Germinal center (tissue), 1 donor: ENCODE results near the gene TECPR1.

Experiments used
- DNase-seq: peaks from one replicate; pipeline ENCODE4 v3.0.0; 2012; ENCODE audit warnings: mixed read lengths, low spot score

Gene TECPR1, protein sequence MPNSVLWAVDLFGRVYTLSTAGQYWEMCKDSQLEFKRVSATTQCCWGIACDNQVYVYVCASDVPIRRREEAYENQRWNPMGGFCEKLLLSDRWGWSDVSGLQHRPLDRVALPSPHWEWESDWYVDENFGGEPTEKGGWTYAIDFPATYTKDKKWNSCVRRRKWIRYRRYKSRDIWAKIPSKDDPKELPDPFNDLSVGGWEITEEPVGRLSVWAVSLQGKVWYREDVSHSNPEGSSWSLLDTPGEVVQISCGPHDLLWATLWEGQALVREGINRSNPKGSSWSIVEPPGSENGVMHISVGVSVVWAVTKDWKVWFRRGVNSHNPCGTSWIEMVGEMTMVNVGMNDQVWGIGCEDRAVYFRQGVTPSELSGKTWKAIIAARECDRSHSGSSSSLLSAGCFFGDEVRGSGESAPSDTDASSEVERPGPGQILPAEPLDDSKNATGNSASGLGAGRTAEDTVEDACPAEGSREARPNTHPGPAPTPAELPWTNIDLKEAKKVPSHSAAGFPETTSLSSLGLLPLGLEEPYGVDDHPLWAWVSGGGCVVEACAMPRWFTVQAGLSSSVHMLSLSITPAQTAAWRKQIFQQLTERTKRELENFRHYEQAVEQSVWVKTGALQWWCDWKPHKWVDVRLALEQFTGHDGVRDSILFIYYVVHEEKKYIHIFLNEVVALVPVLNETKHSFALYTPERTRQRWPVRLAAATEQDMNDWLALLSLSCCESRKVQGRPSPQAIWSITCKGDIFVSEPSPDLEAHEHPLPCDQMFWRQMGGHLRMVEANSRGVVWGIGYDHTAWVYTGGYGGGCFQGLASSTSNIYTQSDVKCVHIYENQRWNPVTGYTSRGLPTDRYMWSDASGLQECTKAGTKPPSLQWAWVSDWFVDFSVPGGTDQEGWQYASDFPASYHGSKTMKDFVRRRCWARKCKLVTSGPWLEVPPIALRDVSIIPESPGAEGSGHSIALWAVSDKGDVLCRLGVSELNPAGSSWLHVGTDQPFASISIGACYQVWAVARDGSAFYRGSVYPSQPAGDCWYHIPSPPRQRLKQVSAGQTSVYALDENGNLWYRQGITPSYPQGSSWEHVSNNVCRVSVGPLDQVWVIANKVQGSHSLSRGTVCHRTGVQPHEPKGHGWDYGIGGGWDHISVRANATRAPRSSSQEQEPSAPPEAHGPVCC

DNA sequence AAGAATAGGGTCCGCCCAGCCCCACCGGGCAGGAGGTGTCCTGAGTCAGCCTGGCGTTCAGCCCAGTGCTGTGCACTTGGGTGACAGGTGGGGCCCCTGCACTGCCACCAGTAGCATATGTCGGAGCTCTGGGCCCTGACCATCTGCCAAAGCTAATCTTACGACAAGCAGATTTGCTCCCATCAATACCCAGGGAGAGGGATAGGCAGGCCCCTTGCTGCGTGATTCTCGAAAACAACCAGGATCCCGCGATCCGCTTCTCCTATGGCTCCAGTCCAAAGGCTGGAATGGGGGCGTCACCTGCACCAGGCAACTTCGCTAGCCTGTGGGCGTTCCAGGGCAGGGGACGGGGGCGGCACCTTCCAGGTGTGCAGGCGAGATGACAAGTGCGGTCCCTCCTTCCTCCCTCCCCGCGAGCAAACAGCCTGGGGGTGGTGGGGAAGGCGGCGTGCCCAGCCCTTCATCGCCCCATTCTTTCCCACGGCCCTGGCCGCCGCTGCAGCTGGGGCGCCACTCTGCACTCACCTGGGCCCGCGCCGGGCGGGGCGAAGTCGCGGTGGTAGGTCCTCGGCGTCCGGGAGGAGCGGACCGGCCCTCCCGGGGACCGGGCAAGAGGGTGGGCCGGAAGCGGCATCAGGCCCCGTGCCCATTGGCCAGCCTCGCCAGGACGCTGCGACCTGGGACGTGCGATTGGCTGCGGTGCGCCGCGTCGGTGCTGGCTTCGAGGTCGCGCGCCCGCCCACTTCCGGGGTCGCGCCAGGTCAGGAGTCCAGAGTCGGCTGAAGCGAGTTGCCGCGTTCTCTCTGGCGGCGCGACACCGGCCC, at the start of gene TECPR1:
Gene TECPR1 (minus strand): TSS at position 632 of the 824 bp plus-strand sequence. CDS start 6,086 bp downstream, outside the sequence.
- DNase-seq = peak; percentile 98

DNA sequence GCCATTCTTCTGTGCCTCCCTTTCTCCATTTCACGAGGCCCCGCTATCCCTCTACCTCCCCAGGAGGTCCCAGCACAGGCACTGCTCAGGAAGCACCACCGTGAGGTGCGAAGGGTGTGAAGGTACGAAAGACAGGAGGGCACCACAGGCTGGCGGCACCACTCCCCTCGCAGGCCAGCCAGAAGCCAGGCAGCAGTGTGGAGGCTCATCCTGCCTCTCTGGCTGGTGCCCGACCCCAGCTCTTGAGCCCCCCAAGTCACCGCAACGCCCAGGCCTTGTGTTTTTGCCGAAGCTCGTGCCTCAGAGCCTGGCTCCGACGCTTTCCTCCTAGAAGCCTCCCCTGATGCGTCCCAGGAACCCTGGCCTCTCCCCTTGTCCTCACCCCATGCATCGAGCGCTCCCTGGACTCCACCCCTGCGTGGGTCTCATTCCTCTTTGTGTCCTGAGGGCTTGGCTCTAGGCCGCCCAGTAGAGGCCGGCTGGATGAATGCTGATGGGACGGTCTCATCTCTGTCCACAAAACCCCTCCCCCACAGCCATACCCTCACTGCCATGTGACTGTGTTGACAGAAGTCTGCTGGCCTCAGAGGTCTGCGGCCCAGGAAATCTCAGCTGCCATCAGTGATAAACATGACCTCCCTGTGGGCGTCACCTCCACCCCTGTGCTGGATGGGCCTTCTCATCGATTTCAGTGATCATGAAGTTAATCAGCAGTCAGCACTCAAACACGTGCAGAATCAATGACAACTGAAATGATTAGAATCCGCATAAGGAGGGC, 48.8 kb upstream of the TECPR1 start:
- no peak for DNase-seq

DNA sequence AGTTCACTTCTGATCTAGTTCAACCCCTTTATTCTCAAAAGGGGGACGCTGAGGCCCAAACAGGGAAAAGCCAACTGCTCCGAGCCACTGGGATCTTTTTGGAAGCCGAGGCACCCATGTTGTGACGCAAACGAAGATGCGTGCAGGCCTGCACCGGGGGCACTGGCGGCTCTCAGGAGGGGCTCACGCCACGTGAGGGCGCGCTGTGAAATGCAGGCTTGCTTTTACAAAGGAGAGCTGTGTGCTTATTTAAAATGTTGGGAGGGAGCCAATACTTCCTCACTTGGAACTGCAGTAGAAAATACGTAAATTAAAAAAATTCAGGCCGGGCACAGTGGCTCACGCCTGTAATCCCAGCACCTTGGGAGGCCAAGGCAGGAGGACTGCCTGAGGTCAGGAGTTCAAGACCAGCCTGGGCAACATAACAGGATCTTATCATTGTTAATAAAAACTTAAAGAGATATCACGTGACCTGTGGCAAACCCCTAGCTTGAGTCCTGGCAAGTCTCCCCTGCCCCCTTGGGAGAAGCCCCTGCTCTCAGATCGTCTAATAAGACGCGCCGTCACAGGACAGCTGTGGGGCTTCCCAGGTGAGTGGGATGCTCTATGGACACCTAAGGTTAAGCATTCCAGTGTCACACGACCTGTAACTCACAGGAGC, 45.7 kb upstream of the TECPR1 start:
- no peak for DNase-seq

DNA sequence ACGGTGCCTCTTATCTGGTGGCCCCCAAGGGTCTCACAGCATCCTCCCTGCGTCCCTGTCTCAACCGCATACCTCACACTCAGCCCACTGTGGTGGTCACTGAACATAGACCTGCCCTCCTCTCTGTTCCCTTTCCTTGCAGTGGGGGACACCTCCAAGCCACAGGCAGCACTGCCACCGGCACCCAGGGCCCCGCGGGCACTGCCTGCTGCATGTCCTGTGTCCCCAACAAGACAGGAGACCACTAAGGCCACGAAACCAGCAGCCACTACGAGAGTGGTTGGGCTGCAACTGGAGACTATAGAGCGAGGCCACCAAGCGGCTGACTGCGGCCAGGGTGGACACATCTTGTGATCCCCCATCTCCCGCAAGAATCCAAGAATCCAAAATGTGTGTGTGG, 44.8 kb upstream of the TECPR1 start:
- no peak for DNase-seq

DNA sequence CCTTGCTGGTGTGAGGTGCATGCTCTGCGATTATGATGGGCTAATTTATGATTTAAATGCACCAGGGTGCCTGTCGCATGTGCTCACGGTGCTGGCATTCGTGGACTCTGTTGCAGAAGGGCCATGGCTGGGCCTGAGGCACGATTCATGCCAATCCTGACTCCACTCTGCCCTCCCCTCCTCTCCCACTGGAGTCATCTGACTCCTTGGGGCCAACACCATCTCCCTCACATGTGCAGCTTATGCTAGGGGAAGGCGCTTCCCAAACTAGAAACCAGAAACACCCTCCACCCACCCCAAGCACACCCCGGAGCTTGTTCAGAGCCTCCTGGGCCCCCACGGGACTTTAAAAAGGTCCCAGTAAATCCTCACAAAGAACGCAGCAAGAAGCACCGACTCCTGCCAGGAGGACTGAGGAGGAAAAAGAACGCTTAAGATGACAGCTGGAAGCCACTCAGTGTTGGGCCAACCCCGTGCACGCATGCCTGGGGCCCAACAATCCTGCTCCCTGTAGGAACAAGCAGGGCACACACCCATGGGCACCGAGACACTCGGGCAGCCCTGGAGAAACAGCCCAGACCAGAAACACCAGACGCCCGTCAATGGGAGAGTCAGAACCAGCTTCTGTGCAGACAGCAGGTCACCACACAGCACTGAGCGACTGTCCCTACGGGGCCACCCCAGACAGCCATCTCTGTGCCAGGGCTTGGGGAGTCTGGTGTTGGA, 43.6 kb upstream of the TECPR1 start:
- no peak for DNase-seq

DNA sequence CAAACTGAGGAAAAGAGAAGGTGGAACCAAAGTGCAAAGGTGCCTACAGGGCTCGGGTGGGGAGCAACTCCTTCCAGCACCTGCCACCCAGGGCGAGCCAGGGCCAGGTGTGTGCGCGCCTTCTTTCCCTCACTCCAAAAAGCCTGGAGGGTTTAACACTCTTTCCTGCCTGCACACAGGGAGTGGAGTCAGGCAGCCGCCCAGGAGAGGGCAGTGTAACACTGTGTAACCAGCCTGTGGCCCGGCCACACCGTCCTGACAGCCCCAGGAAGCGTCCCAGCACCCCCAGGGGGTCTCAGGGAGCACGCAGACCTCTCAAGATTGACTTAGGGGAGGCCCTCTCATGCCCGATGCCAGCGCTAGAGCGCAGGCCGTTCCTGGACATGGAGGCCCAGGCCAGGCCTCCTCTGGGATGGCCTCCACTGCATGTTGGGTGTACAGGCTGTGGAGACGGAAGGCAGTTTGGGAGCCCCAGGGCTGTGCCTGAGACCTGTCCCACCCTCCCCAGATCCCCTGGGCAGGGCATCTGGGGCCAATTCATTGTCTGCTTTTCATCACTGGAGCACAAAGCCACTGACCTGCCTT, 42.9 kb upstream of the TECPR1 start:
- DNase-seq = peak; percentile 81

DNA sequence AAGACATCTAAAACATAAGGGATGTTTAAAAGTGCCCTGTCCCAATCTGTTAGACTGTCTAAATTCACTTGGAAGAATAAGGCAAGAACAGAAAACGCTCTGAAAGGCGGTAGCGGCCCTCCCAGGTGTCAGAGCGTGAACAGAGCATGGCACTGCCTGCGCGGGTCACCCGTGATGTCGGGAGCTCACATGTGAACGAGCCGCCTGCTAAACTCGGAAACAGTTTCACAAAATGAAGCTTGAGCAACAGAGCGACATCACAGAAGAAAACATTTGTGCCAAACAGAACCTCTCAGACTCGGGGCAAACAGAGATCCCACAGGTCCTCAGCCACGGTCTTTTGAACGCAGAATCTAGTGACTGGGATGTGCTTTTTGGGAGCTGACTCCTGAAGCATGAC, 42.3 kb upstream of the TECPR1 start:
- no peak for DNase-seq

DNA sequence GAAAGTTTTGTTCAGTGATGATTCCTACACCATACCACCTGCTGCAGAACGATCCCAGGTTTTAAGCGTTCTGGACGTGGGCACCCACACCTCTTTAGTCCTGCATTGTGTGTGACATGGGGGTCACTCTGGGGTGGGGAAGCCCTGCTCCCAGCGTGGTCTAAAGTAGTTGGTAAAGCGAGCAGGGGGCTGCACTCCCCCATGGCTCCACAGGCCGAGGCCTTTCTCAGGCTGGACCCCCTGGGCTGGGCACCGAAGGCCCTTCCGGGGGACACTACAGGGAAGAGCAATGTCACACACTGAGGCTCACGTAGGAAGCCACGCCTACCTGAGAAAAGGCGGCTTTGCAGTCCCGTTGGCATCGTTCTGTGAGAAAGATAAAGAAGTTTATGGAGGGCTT, 41.7 kb upstream of the TECPR1 start:
- no peak for DNase-seq

DNA sequence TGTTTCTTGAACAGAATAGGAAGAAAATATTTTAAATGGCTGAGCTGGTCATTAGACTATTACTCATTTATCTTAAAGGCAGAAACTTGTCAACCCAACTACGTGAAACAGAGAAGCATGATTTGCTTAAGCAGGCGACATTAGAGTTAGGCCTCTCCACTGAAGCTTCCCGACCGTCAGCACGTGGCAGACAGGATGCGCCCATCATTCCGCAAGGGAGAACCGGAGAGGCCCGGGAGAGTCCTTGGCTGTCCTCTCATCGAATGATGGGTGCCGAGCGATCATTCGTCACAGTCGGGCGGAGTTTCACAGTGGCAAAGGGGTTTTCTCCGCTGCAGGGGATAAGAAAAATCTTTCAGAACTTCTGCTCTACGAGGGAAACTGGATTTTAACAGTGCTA, 41.2 kb upstream of the TECPR1 start:
- DNase-seq = no peak

DNA sequence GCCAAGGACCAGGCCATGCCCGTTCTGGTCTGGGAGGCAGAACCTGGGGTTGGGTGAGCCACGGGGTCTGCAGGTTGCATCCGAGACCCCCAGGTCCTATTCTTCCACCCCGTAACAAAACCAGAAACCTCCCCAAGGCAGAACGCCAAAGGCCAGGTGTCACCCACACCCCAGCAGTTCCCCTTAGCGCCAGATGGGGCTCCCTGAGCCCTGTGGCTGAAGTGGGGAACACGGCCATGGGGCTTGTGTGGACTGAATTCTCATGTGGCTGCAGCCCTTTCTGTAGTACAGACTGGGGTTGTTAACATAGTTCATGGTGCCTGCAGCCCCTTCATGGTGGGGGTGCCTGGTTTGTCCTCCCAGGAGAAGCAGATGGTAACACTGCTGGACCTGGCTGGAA, 39.7 kb upstream of the TECPR1 start:
- peak; percentile 33 for DNase-seq

DNA sequence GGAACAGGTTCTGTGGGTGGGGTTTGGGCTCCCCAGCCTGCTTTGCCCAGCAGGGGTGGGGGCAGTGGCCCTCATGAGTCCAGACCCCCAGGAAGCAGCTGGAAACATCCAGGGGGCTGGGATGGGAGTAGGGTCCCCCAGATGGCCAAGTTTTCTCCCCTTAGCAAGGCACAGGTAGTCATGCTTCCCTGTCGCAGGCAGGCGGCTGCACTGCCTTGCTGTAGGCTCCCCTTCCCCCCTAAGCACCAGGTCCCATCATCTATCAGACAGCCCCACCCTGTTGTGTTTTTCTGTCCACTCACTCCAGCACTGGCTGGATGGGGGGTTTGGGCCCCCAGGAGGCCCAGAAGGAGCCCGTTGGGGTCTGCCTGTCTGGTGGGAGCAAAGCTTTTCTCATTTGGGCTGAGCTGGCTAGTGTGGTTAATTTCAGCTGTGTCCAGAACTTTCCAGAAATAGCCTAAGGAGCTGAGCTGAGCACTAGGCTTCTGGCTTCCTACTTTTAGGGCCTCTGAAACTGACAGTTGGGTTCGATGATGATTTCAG, 37.4 kb upstream of the TECPR1 start:
- DNase-seq = no peak

DNA sequence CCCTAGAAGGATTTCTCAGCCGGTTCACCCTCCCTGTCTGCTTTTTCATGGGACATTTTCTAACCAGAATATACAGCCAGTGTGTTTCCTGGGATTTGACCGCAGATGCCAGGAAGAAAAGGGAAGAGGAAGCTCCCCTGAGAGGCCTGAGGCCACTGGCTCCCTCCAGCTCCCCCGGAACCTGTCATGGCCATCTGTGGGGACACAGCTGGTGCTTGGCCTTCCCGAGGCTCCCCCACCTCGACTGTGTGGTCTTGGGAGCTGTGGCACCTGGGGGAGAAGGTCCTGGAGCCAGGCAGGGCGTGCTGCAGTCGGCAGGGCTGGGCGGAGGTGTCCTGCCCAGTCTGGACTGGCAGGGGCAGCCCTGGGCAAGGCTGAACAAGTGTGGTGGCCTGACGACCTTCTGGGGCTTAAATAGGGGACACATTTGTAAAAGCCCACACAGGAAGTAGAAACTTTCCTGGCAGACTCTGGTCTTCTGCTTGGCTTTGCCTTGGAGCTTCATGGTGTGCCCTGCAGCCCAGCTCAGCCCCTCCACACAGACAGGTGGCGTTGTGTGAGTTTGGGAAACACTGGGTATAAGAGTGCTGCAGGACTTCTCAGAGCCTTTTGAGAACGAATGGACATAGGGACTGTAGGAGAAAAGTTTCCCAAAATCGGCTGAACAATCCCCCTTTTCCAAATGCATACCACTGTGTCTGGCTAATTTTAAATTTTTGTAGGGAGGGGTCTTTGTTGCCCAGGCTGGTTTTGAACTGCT, 36.2 kb upstream of the TECPR1 start:
- DNase-seq = no peak

DNA sequence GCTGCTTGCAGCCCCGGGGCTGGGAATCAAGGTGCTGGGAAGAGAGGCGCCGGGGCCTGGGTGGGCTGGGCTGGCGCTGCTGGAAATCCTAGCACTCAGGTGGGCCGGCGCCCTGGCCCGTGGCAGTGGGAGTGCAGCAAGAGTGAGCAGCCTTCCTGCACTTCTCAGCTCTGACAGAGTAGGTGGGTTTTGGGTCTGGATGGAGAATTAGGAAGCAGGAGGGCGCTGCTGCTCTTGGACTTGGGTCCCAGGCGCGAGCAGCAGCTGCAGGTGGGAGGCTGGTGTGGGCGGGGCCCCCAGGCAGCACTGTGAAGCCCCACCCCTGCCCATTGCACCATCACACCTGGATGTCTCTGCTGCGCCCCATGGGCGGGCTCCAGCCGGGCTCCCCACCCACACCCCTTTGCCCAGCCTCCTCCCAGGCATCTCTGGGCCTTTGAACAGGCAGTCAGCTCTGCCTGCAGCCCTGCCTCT, 35.5 kb upstream of the TECPR1 start:
- no peak for DNase-seq

DNA sequence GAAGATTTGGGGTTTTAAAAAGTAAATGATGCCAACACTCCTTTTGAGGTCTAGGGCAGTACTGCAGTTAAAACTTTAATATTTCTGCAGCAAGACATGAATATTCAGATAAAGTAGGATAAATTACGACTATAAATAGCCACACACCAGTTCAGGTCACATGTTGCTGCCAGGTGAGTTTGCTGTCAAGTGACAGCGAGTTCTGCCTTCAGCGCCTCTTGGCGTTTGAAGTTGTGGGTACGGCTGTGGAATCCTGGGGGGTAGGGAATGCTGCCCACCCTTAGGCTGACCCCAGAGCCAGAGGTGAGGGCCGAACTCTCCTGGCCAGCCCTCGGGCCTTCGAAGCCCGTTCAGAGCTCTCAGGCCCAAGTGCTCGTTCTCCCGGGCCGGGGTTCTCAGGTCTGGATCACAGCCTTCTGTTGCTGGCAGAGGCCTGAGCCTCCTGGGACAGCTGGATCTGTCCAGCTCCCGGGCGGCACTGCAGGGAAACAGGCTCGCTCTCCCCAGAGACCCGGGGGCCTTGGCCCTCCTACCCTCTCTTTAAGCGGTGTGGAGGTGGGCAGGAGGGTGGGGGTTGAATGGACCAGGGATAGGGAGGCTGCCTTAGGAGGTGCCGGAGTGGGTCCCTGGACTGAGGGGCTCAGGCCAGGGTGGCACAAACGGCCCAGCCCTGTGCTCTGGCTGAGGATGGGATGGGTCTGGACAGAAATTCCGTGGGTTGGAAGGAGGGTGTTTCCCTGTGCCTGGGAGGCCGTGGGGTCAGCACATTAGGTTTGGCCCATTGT, 34.9 kb upstream of the TECPR1 start:
- no peak for DNase-seq

DNA sequence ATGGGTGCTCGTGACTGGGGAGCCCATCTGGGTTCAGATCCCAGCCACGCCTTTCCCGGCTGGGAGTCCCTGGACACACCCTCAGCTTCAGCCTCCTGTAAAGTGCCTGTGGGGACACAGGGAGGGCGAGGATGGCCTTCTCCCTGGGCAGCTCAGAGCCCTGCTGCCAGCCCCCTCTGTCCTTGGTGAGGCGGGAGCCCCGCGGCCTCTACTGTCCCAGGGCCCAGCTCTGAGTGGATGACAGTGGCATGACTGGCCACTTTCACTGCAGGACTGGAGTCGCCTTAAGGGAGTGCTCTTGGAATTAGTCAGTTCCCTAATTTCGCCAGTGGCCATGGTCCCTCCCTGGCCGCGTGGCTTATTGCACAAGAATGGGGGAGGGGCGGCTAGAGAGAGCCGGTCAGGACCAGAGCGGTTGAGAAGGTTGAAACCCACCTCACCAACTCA, 34.1 kb upstream of the TECPR1 start:
- no peak for DNase-seq

DNA sequence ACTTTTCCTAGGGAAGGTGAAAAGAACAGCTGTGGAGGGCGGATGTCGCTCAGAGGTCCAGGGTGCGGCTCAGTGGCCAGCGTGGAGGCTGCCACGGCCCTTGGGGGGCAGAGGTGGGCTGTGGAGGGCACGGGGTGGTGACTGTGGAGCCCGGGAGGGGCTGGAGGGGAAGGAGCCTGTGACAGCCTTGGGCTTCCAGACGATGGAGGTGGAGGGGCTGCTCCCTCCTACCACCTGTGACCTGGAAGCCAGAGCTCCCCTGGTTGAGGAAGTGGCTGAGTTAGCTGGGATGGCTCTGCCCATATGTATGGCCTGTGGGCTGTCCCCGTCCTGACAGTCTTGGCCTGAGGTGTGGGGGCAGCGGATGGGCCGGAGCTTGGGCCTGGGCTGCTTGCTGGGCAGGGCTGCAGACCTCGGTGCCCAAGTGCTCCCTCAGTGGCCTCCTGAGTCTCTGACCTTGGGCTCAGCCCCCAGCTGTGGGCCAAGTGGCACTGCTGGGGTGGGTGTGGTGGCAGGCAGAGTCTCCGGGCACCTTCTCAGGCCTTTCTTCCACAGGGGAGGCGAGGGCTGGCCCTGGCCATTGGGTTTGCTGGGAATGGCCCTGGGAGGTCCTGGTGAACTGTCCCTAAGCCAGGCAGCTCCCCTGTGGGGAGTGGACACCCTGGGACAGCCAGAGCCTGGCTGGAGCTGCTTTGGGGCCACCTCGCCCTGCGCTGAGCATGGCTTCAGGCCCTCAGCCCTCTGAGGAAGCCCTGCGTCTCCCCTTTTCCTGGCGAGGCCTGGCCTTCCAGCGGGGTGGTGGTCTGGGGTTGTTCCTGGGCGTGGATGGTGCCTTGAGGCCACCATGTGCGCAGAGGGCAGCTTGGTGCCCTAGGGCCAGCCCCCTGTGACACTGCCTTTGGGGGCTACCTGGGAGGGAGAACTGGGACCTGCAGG, 33.4 kb upstream of the TECPR1 start:
- DNase-seq = no peak
